K562 (cell line): Measurements from ENCODE around the gene IL1B. TPM values are rescaled to one million over a fixed set of nuclear protein-coding genes. Genes with fewer than 3 reads are reported as not detected.

Experiments
- ATAC-seq: fragments of 200-7000 bp; cut with Tn5 transposase; 3 replicates; pipeline ENCODE4 v1.9.1; 2020; ENCODE audit warnings: moderate library complexity
- BruUV-seq: library from RNA; stranded (reverse); fragments of 400-500 nt; replicated peaks from 2 replicates; lab custom pipeline; 2021; lab: Mats Ljungman, UMichigan
- CTCF ChIA-PET: fragments of 300-600 bp; formaldehyde crosslinking; extraction: SDS; loops from one replicate; lab custom pipeline; 2021; ENCODE audit warnings: low intra/inter-chr PET ratio; lab: Yijun Ruan, JAX
- POLR2A ChIA-PET: fragments of 300-600, 350-650 bp; sonication (Branson Sonifier 250); formaldehyde crosslinking; extraction: SDS; loops from one replicate; lab custom pipeline; 2021; ENCODE audit warnings: antibody characterized with exemption, inconsistent platforms; lab: Yijun Ruan, JAX
- DNase-seq, 4 experiments: peaks; one replicate each; pipeline versions ENCODE4 v3.0.0 to v3.0.0-alpha.2; 2011 to 2018; ENCODE audit warnings: low spot score in 3 of 4, mixed read lengths in 3 of 4; ENCODE audit errors: extremely low read depth in 1 of 4
- FAIRE-seq: peaks from 2 replicates; lab custom pipeline; 2011; peaks lifted over from hg19 to GRCh38; lab: Jason Lieb, UNC
- H2AFZ ChIP-seq: 2 replicates; pipeline ENCODE4 v1.6.0; 2011; ENCODE audit warnings: low read depth, low read length, control low read depth, inconsistent platforms
- H3K27ac ChIP-seq: fragments of 200-600 bp; 3 replicates; pipeline ENCODE4 v1.8.0; 2011; ENCODE audit warnings: low read depth, mild to moderate bottlenecking, control low read depth, inconsistent platforms, low read length, moderate library complexity, mixed read lengths; ENCODE audit errors: extremely low read depth
- H3K27me3 ChIP-seq, 2 experiments: fragments of 300-600 bp in 1 of 2; 2 replicates in 1 of 2; 3 replicates in 1 of 2; pipeline versions ENCODE4 v1.6.0 to v1.8.0; 2011; ENCODE audit warnings: inconsistent platforms in 2 of 2, low read length in 2 of 2, mild to moderate bottlenecking in 1 of 2, mixed read lengths in 1 of 2, moderate library complexity in 1 of 2; ENCODE audit not compliant: control insufficient read depth in 2 of 2, insufficient read depth in 2 of 2
- H3K36me3 ChIP-seq: fragments of 300-600 bp; 3 replicates; pipeline ENCODE4 v1.8.0; 2011; ENCODE audit warnings: mild to moderate bottlenecking, low read length, inconsistent platforms; ENCODE audit not compliant: control insufficient read depth, insufficient read depth
- H3K4me1 ChIP-seq, 2 experiments: fragments of 200-600 bp in 1 of 2; replicated peaks in 1 of 2; 2 replicates in 1 of 2; 3 replicates in 1 of 2; pipeline versions ENCODE4 v1.5.1 to v1.8.0; 2011; ENCODE audit warnings: inconsistent platforms in 2 of 2, low read length in 2 of 2, mild to moderate bottlenecking in 1 of 2, mixed read lengths in 1 of 2, moderate library complexity in 1 of 2; ENCODE audit not compliant: control insufficient read depth in 2 of 2, insufficient read depth in 2 of 2
- H3K4me2 ChIP-seq: 2 replicates; pipeline ENCODE4 v1.6.1; 2011; ENCODE audit warnings: low read length, control low read depth, inconsistent platforms, mixed read lengths; ENCODE audit not compliant: insufficient read depth
- H3K4me3 ChIP-seq: fragments of 200-600 bp; sonication (generic), shearing (Covaris generic); 2 replicates; pipeline ENCODE4 v1.5.1; 2016; ENCODE audit warnings: control low read depth, inconsistent platforms
- H3K79me2 ChIP-seq: fragments of 200-600 bp; 3 replicates; pipeline ENCODE4 v1.8.0; 2011; ENCODE audit warnings: low read length, inconsistent platforms; ENCODE audit not compliant: control insufficient read depth, insufficient read depth
- H3K9ac ChIP-seq, 2 experiments: 2 replicates each; pipeline versions ENCODE4 v1.6.0 to v1.6.1; 2011; ENCODE audit warnings: low read depth in 2 of 2, low read length in 2 of 2, control low read depth in 1 of 2, inconsistent platforms in 1 of 2, mild to moderate bottlenecking in 1 of 2, mixed read lengths in 1 of 2; ENCODE audit not compliant: insufficient read depth in 1 of 2
- H3K9me1 ChIP-seq: one replicate; pipeline ENCODE4 v1.6.0; 2011; ENCODE audit warnings: inconsistent platforms, mild to moderate bottlenecking, low read length, moderate library complexity; ENCODE audit not compliant: control insufficient read depth, insufficient read depth
- H3K9me3 ChIP-seq: replicated peaks from 2 replicates; pipeline ENCODE4 v1.5.1; 2011; ENCODE audit warnings: low read depth, low read length, inconsistent platforms; ENCODE audit not compliant: control insufficient read depth, insufficient read depth
- H4K20me1 ChIP-seq: replicated peaks from 2 replicates; pipeline ENCODE4 v1.6.1; 2011; ENCODE audit warnings: low read length, inconsistent platforms, mixed read lengths; ENCODE audit not compliant: control insufficient read depth, insufficient read depth
- CBFA2T3 ChIP-seq: fragments of 450-650 bp; IDR thresholded peaks from 2 replicates; pipeline ENCODE4 v1.6.1; 2017
- CLOCK ChIP-seq: fragments of 250-450 bp; sonication (Bioruptor Pico); IDR thresholded peaks from 2 replicates; pipeline ENCODE4 v1.4.0; 2020; ENCODE audit warnings: mild to moderate bottlenecking, moderate library complexity, borderline replicate concordance
- DLX4 ChIP-seq: fragments of 250-450 bp; sonication (Bioruptor Pico); IDR thresholded peaks from 2 replicates; pipeline ENCODE4 v1.6.1; 2021; ENCODE audit warnings: mild to moderate bottlenecking
- EP300 ChIP-seq: IDR thresholded peaks from 2 replicates; pipeline ENCODE4 v1.6.1; 2012; ENCODE audit warnings: low read length, improper control_type of control experiment
- MAX ChIP-seq: sonication (generic); formaldehyde crosslinking; IDR thresholded peaks from 2 replicates; pipeline ENCODE4 v1.9.0; 2022; ENCODE audit warnings: mild to moderate bottlenecking, missing genetic modification reagents
- RFX5 ChIP-seq: IDR thresholded peaks from 2 replicates; pipeline ENCODE4 v1.6.1; 2011; ENCODE audit warnings: low read depth, mild to moderate bottlenecking, improper control_type of control experiment, low read length
- SPI1 ChIP-seq: IDR thresholded peaks from 2 replicates; pipeline ENCODE4 v1.6.1; 2011; ENCODE audit warnings: low read depth, low read length, control low read depth, borderline replicate concordance
- SRF ChIP-seq, 2 experiments: fragments of 250-450, 450-650 bp in 1 of 2; sonication (Bioruptor Pico) in 1 of 2; sonication (generic) in 1 of 2; formaldehyde crosslinking; IDR thresholded peaks; 2 replicates each; pipeline versions ENCODE4 v1.5.0 to v1.5.1; 2020 to 2022; ENCODE audit warnings: mild to moderate bottlenecking in 1 of 2, missing genetic modification reagents in 1 of 2
- ZNF398 ChIP-seq: fragments of 250-450 bp; sonication (Bioruptor Pico); IDR thresholded peaks from 2 replicates; pipeline ENCODE4 v1.8.0; 2021; ENCODE audit warnings: moderate library complexity, mild to moderate bottlenecking, inconsistent platforms
- ZNF592 ChIP-seq: fragments of 450-650 bp; IDR thresholded peaks from 2 replicates; pipeline ENCODE4 v1.6.1; 2017; ENCODE audit warnings: antibody characterized with exemption, mild to moderate bottlenecking
- WGBS: fragments of 100-300 bp; shearing (Covaris generic); methylation state at CpG from one replicate; pipeline ENCODE4 v1.1.6; 2016; ENCODE audit warnings: low coverage, mixed read lengths; ENCODE audit not compliant: insufficient coverage; ENCODE audit errors: missing lambda C conversion rate; 5-methylcytosine and 5-hydroxymethylcytosine counted together
- in situ Hi-C: fragments of 300-500 bp; cut with MboI; formaldehyde crosslinking; loops from 4 replicates; pipeline ENCODE4 v1.15.0; 2018; ENCODE audit warnings: inconsistent platforms, mixed read lengths
- intact Hi-C: fragments of 100-400 bp; cut with micrococcal nuclease; formaldehyde crosslinking; loops from 2 replicates; pipeline ENCODE4 v1.14.2; 2022
- polyA plus RNA-seq, 8 experiments: library from polyadenylated mRNA; depleted of rRNA in 4 of 8; stranded (reverse) in 5 of 8; unstranded in 3 of 8; fragments of >200 nt; fragmentation: Nextera tagmentation in 2 of 8; fragmentation: Illumina TruSeq in 1 of 8; extraction: Ambion mirVana in 2 of 8; extraction: Trizol in 1 of 8; gene quantifications; 2 replicates each; pipeline versions ENCODE4 v1.2.1 to v1.2.3, GENCODE V29; 2011 to 2014; ENCODE audit warnings: inconsistent platforms in 1 of 8, missing spikeins in 1 of 8
- total RNA-seq, 7 experiments: library from RNA; depleted of rRNA in 6 of 7; stranded (reverse); fragments of >200 nt in 6 of 7; fragmentation: Illumina TruSeq in 2 of 7; extraction: Trizol in 2 of 7; gene quantifications; 2 replicates each; pipeline versions ENCODE4 v1.2.1 to v1.2.3, GENCODE V29; 2011 to 2021; ENCODE audit warnings: low replicate concordance in 1 of 7

Gene IL1B
- total and polyA plus RNA-seq, 9 of the 15 experiments (the other 6 are each of a cell fraction or from before 2014, with no cell fraction given): 0.29 TPM; not detected in 8

GRCh38 chr2:112788653-112789052 lies 47.9 kb downstream of the IL1B start (continued):
- TF ChIP-seq DLX4 (CRISPR knock-in tag) (no peak), ZNF592 (0 out of 2 replicates have a peak, but pooled peaks have one; percentile 21), MAX (no peak)

GRCh38 chr2:112787729-112788393 lies 48.7 kb downstream of the IL1B start:
- FAIRE-seq (peak; percentile 54), DNase-seq (no peak), ATAC-seq (peak; percentile 8; the same call in 1 of the 3 replicates)
- no peaks in the 10 kb centered on the region for H3K79me2 ChIP-seq
- peaks cover 0 to 35% of the 10 kb centered on the region in 2 experiments; a peak in 4 of 5 replicates for H3K4me1 ChIP-seq
- H4K20me1 ChIP-seq: no peaks in the 10 kb centered on the region
- H3K9ac ChIP-seq: no peak overlapping the region
- in situ Hi-C loops: no loop called here
- POLR2A ChIA-PET: interaction anchor here (0.6 to 1.0 kb wide), 3 partner anchors 9 to 142 kb away, joined by 3 read pairs; partner anchors contain the start of gene SLC20A1
- no peak overlapping the region for H2AFZ ChIP-seq
- H3K27me3 ChIP-seq: no peaks in the 10 kb centered on the region
- CTCF ChIA-PET: no interaction called here
- no peaks in the 10 kb centered on the region for H3K9me3 ChIP-seq
- intact Hi-C loops: no loop called here
- WGBS: 46% methylated on average over 4 of the region's 4 CpGs
- no peaks in the 10 kb centered on the region for H3K9me1 ChIP-seq
- no peaks in the 10 kb centered on the region for H3K36me3 ChIP-seq
- no peak overlapping the region for H3K4me3 ChIP-seq
- no peak overlapping the region for H3K27ac ChIP-seq
- BruUV-seq: no TSS peak
- H3K4me2 ChIP-seq: no peak overlapping the region
- TF ChIP-seq ZNF398 (CRISPR knock-in tag) (no peak), SPI1 (peak; percentile 86), EP300 (peak; percentile 41; the same call in 1 of the 2 replicates), CLOCK (no peak), RFX5 (no peak), CBFA2T3 (peak; percentile 73), SRF (CRISPR knock-in tag; IDR thresholded peaks at IDR 0.05) (no peak)
